HAP-1 (cell line): Measurements from ENCODE around the gene DBX2.

Source experiments
- DNase-seq, 2 experiments: peaks; one replicate each; pipeline ENCODE4 v3.0.0-alpha.2; 2016 to 2020; ENCODE audit warnings: low spot score in 2 of 2
- H3K27me3 ChIP-seq: fragments of 250-450 bp; sonication (Bioruptor Pico); 2 replicates; pipeline ENCODE4 v1.5.1; 2020; ENCODE audit warnings: low read depth, mild to moderate bottlenecking, moderate library complexity
- H3K36me3 ChIP-seq: fragments of 250-450 bp; sonication (Bioruptor Pico); replicated peaks from 2 replicates; pipeline ENCODE4 v1.5.1; 2020; ENCODE audit warnings: mild to moderate bottlenecking
- H3K4me1 ChIP-seq: fragments of 250-450 bp; sonication (Bioruptor Pico); 2 replicates; pipeline ENCODE4 v1.5.1; 2020; ENCODE audit warnings: mild to moderate bottlenecking
- H3K4me3 ChIP-seq: fragments of 250-450 bp; sonication (Bioruptor Pico); 2 replicates; pipeline ENCODE4 v1.5.1; 2020; ENCODE audit warnings: mild to moderate bottlenecking, moderate library complexity
- H3K9me3 ChIP-seq: fragments of 250-450 bp; sonication (Bioruptor Pico); 2 replicates; pipeline ENCODE4 v1.5.1; 2020; ENCODE audit warnings: mild to moderate bottlenecking, moderate library complexity
- in situ Hi-C: fragments of 300-500 bp; cut with MboI; formaldehyde crosslinking; loops from 3 replicates; pipeline ENCODE4 v1.14.3; 2020; ENCODE audit warnings: low sequenced_read_pairs, inconsistent platforms, mixed read lengths

DBX2 gene

GRCh38 chr12:44976246-44976645, 74.7 kb downstream of the DBX2 start:
- H3K36me3 ChIP-seq: no peaks in the 10 kb centered on the region
- no peak for DNase-seq
- H3K27me3 ChIP-seq: no peaks in the 10 kb centered on the region; the same call in 1 of the 2 replicates
- in situ Hi-C loops: no loop called here
- no peak overlapping the region for H3K4me3 ChIP-seq
- no peaks in the 10 kb centered on the region for H3K4me1 ChIP-seq
- H3K9me3 ChIP-seq: no peaks in the 10 kb centered on the region

- in situ Hi-C loops: no loop called here
- no peaks in the 10 kb centered on the region for H3K4me1 ChIP-seq
Measured at GRCh38 chr12:44972746-44973421, 78.0 kb downstream of the DBX2 start.

GRCh38 chr12:44968965-44969364, 81.9 kb downstream of the DBX2 start:
- Histone ChIP-seq H3K9me3 (no peaks in the 10 kb centered on the region), H3K4me1 (no peaks in the 10 kb centered on the region), H3K36me3 (no peaks in the 10 kb centered on the region), H3K4me3 (no peak overlapping the region), H3K27me3 (no peaks in the 10 kb centered on the region; the same call in 1 of the 2 replicates)
- no peak for DNase-seq
- in situ Hi-C loops: no loop called here

More at GRCh38 chr12:44972746-44973421, 78.0 kb downstream of the DBX2 start:
- Histone ChIP-seq H3K27me3 (no peaks in the 10 kb centered on the region; the same call in 1 of the 2 replicates), H3K4me3 (no peak overlapping the region), H3K36me3 (no peaks in the 10 kb centered on the region), H3K9me3 (no peaks in the 10 kb centered on the region)
- DNase-seq: peak in 1 of 2 experiments; percentile 38
